Non-pigmented ciliary epithelial cell (primary cell): ENCODE measurements around the gene LSS.
"Not testable (repeated sequence)": the region's sequence is repeated elsewhere in the genome, so short reads cannot be mapped to it uniquely, and the experiment has no call there.

ENCODE experiments used
- DNase-seq: peaks from one replicate; pipeline ENCODE4 v3.0.0-alpha.2; 2010; ENCODE audit warnings: low read depth

The LSS gene

DNA sequence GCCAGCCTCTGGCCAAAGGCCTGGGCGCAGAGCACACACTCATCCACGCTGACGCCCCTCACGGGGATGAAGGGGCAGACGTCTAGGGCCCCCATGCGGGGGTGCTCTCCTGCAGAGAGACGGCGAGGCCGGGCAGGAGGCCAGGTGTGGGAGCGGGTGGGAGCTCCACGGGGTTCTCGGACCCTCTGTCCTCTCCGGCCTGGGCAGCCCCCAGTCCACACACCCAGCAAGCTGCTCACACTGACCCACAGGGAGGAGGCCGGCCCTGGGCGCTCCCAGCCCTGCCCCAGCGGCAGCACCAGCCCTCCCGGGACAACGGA lies 75.7 kb downstream of the LSS start:
- no peak for DNase-seq

GRCh38 chr21:46151989-46152926 lies 76.3 kb downstream of the LSS start:
- DNase-seq, result no peak

GRCh38 chr21:46151261-46151988 lies 77.1 kb downstream of the LSS start:
- DNase-seq, result no peak

DNA sequence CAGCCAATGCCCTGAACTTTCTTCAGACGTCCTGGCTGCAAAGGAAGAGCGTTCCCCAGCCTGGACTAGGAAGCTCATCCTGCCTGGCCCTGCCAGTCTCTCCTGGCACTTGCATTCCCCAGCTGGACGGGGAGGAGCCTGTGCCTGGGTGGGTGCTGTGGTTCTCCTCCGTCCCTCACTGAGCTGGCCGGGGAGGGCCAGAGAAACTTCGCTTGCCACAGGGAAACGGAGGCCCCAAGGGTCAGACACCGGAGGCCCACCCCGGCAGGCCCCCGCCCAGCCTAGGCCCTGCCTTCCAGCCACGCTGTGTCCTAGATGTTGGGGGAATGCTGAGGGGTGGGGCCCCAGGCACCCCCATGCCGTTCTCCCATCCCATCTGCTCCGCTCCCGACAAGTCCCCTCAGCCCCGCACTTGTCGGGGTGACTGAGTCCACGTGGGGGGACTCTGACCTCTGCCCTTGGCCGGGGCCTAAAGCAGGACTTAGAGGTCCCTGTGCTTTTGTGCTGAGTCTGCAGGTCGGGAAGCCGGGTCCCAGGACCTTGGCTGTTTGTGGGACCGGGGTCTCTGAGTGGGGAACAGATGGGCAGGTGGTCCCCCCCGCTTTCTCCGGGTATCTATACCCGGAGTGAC lies 78.0 kb downstream of the LSS start:
- no peak for DNase-seq

GRCh38 chr21:46150073-46150472 lies 78.5 kb downstream of the LSS start:
- DNase-seq, result no peak

- no peak for DNase-seq
Observed at GRCh38 chr21:46149205-46149901, 79.2 kb downstream of the LSS start.

DNA sequence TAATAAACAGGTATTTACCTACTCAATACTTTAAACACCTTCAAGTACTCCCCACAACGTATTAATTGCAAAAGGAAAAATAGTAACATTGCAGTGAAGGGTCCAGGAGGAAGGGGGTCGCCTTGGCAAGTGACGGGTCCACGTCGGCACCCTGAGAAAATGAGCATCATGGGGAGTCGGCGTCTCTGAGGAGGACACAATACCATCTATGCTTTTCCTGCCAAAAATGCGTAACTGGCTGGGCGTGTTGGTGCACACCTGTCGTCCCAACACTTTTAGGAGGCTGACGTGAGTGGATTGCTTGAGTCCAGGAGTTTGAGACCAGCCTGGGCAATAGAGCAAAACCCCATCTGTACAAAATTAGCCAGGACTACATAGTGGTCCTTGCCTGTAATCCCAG lies 80.5 kb downstream of the LSS start:
- DNase-seq, result no peak

GRCh38 chr21:46147429-46147828 lies 81.1 kb downstream of the LSS start:
- not testable (repeated sequence) for DNase-seq

GRCh38 chr21:46146856-46147255 lies 81.7 kb downstream of the LSS start:
- no peak for DNase-seq

DNA sequence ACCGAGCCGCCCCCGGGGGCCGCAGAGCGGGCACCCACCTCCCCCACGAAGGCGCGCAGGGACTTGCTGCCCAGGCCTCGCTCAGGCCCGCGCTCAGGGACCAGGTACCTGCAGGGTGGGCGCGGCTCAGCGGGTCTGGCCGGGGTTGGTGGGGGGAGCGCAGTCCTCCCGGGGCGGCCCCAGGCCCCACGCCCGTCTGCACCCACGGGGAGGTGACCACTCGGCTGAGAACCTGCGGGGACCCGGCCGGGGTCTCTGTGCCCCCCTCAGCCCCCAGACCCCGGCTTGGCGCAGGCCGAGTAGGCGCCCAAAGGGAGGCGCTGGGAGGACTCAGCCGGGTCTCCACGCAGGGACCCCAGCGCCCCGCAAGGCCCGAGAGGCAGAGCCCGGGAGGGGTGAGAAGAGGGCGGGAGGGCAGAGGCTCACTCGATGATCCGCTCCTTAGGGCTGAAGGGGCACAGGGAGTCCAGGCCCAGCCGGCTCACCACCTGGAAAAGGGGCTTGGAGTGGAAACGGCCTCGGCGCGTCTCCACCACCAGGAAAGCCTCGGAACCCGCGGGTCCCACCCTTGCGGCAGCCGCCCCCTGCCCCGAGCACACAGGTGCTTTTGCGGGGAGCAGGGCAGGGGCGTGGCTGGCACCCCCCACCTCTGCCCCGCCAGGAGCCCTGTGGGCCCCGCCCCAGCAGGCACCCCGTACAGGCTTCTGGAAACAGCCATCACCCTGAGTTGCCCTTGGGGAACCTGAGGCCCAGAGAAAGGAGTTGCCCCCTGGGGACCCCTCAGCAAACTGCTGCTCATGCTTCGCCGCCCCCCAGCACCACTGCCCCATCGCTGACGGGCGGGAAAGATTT lies 82.5 kb downstream of the LSS start:
- no peak for DNase-seq

GRCh38 chr21:46145159-46145839 lies 83.3 kb downstream of the LSS start:
- DNase-seq, result no peak

DNA sequence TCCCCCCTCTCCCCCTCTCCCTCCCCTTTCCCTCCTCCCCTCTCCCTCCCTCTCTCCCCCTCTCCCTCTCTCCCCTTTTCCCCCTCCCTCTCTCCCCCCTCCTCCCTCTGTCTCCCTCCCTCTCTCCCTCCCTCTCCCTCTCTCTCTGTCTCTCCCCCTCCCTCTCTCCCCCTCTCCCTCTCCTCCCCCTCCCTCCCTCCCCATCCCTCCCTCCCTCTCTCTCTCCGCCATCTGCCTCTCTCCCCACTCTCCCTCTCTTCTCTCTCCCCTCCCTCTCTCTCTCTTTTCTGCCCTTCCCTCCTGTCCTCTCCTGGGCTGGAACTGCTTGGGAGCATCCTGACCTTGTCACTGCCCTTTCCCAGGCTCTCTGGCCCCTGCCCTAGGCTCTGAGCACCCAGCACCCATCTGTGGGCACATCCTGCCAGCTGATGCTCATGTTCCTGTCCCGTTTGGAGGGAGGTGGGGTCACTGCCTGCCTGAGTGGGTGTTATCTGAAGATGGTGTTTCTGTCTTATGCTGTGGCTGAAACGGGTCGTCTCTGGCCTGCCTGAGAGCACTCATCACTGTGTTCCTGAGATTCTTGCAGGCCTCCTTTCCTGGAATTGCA lies 84.0 kb downstream of the LSS start:
- DNase-seq, result no peak

- no peak for DNase-seq
Observed at GRCh38 chr21:46142582-46143473, 85.7 kb downstream of the LSS start.

- no peak for DNase-seq
Observed at GRCh38 chr21:46141767-46142581, 86.6 kb downstream of the LSS start.

DNA sequence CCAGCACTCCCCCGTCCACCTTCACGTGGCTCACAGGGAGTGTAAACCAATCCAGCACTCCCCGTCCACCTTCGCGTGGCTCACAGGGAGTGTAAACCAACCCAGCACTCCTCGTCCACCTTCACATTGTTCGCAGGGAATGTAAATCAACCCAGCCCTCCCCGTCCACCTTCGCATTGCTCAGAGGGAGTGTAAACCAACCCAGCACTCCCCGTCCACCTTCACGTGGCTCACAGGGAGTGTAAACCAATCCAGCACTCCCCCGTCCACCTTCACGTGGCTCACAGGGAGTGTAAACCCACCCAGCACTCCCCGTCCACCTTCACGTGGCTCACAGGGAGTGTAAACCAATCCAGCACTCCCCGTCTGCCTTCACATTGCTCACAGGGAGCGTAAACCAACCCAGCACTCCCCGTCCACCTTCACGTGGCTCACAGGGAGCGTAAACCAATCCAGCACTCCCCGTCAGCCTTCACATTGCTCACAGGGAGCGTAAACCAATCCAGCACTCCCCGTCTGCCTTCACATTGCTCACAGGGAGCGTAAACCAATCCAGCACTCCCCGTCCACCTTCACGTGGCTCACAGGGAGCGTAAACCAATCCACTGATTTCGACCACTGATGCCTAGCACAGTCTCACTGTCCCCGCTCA lies 88.1 kb downstream of the LSS start:
- not testable (repeated sequence) for DNase-seq

DNA sequence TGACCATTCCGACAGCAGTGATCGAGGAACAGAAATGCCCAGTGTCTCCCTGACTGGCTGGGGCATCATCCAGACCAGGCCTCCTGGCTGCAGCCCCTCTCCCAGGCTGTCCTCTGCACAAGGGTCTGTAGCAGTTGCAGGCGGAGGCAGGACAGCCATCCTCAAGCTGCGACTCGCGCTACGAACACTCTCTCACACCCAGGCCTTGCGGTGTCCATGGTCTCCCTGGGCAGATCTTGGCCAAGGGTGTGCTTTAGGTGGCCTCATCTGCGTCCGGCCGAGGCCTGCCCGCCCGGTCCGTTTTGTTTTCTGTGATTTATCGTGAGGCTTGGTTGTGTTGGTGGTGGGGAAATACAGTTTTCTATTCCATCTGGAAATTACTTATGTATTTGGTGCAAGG lies 88.9 kb downstream of the LSS start:
- no peak for DNase-seq

- no peak for DNase-seq
Observed at GRCh38 chr21:46138383-46138970, 90.1 kb downstream of the LSS start.
